Transverse colon (tissue), 4 donors: Measurements from ENCODE around the gene APOL5. TPM values are rescaled to one million over a fixed set of nuclear protein-coding genes. Genes with fewer than 3 reads are reported as not detected.
"Not testable (repeated sequence)": the region's sequence is repeated elsewhere in the genome, so short reads cannot be mapped to it uniquely, and the experiment has no call there.

Source experiments
- DNase-seq: peaks from one replicate; pipeline ENCODE4 v3.0.0-alpha.2; 2019
- H3K27ac ChIP-seq, 4 donors: fragments of 200-600 bp; sonication (generic); 2 replicates each; pipeline ENCODE4 v1.5.1; 2016 to 2018; ENCODE audit warnings: inconsistent platforms in 4 of 4
- H3K27me3 ChIP-seq: fragments of 200-600 bp; sonication (generic); 2 replicates; pipeline ENCODE4 v1.5.1; 2017; ENCODE audit warnings: inconsistent platforms
- H3K36me3 ChIP-seq, 4 donors: fragments of 200-600 bp; sonication (generic); 2 replicates each; pipeline ENCODE4 v1.5.1; 2017 to 2019; ENCODE audit warnings: inconsistent platforms in 4 of 4
- H3K4me1 ChIP-seq, 4 donors: fragments of 200-600 bp; sonication (generic); 2 replicates each; pipeline ENCODE4 v1.5.1; 2017 to 2020; ENCODE audit warnings: inconsistent platforms in 4 of 4
- H3K4me3 ChIP-seq, 4 donors: fragments of 200-600 bp; sonication (generic); 1 replicate in 1 of 4; 2 replicates in 3 of 4; pipeline versions ENCODE4 v1.5.1 to v1.6.1; 2017 to 2019; ENCODE audit warnings: inconsistent platforms in 4 of 4
- H3K9me3 ChIP-seq, 2 donors: fragments of 200-600 bp; sonication (generic); 2 replicates each; pipeline ENCODE4 v1.5.1; 2017 to 2019; ENCODE audit warnings: inconsistent platforms in 2 of 2
- EP300 ChIP-seq: sonication (generic); formaldehyde crosslinking; IDR thresholded peaks from one replicate; pipeline ENCODE4 v1.6.1; 2017; ENCODE audit warnings: antibody characterized with exemption, low read depth
- POLR2A ChIP-seq: fragments of 450-650 bp; IDR thresholded peaks from one replicate; pipeline ENCODE4 v1.6.1; 2016; ENCODE audit warnings: antibody characterized with exemption, mild to moderate bottlenecking, moderate library complexity
- POLR2AphosphoS5 ChIP-seq, 3 donors: sonication (generic); formaldehyde crosslinking; IDR thresholded peaks; one replicate each; pipeline ENCODE4 v1.6.1; 2016; ENCODE audit warnings: antibody characterized with exemption in 3 of 3
- WGBS, 2 donors: methylation state at CpG; one replicate each; pipeline ENCODE4 v1.1.5; 2018; ENCODE audit warnings: low coverage in 1 of 2; 5-methylcytosine and 5-hydroxymethylcytosine counted together
- in situ Hi-C, 4 donors: fragments of 200-750 bp; cut with MboI; loops; one replicate each; pipeline versions ENCODE4 v1.15.0 to v1.15.1; 2017; ENCODE audit warnings: low sequenced_read_pairs in 3 of 4, low pct_ligation_motif_present in 1 of 4, low pct_unique_long_range_greater_than_20kb in 1 of 4
- intact Hi-C: fragments of 100-400 bp; cut with DNase I; formaldehyde crosslinking; loops from one replicate; pipeline ENCODE4 v1.15.1; 2023; ENCODE audit warnings: low total_unique reads
- total RNA-seq, 4 donors: library from RNA; depleted of rRNA; stranded (reverse); fragments of >200 nt; gene quantifications; one replicate each; pipeline ENCODE4 v1.1.0, GENCODE V29; 2016
- TF ChIP-seq, protein P1 (sequence below), 5 experiments: fragments of 200-600 bp in 3 of 5; fragments of 450-650 bp in 2 of 5; sonication (generic) in 3 of 5; IDR thresholded peaks; 1 replicate in 2 of 5; 2 replicates in 3 of 5; pipeline ENCODE4 v1.5.1; 2016 to 2017; ENCODE audit warnings: antibody characterized with exemption in 5 of 5, inconsistent platforms in 3 of 5, mild to moderate bottlenecking in 2 of 5, moderate library complexity in 1 of 5

The APOL5 gene
- total RNA-seq, 4 donors from 2014 or later: not detected

DNA sequence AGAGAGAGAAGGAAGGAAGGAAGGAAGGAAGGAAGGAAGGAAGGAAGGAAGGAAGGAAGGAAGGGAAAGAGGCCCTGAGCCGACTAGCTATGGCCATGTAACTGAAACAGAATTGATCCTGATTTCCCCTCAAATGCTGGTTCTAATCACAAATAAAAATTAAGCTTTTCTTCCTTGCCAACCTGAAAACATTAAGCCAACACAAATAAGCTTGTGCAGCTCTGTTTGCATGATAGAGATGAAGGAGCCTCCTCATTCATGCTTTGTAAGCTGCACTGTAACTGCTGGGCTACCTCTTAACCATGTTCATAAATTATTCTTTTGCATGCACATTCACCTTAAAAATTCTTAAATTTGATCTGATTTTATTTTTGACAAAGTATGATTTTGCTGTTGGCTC, 27.7 kb upstream of the APOL5 start:
- Histone ChIP-seq H3K4me1 (no peaks in the 10 kb centered on the region), H3K27ac (no peak overlapping the region), H3K36me3 (no peaks in the 10 kb centered on the region), H3K4me3 (no peak overlapping the region), H3K27me3 (no peaks in the 10 kb centered on the region), H3K9me3 (no peaks in the 10 kb centered on the region)
- no peak for TF ChIP-seq POLR2A
- no peak for TF ChIP-seq POLR2AphosphoS5 (IDR thresholded peaks at IDR 0.05)
- intact Hi-C loops (no loop called here), in situ Hi-C loops (no loop called here)
- no peak for DNase-seq
- WGBS, 2 donors: 68 to 100% methylated on average over 1 of the region's 1 CpG

DNA sequence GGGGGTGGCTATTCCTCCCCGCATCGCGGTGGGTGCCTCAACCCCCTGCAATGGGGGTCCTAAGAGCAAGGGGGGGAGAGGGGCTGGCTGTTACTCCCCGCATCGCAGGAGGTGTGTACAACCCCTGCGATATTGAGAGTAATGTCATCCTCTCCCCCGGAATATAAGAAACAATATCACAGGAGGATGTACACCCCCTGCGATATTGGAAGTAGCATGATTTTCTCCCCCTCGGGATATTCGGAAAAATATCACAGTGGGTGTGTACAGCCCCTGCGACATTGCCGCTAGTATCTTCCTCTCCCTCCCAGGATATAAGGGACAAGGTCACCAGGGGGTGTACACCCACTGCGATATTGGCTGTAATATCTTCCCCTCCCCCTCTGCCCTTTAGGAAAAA, 22.5 kb upstream of the APOL5 start:
- DNase-seq: no peak
- in situ Hi-C loops: no loop called here
- Histone ChIP-seq H3K36me3 (no peaks in the 10 kb centered on the region), H3K4me1 (no peaks in the 10 kb centered on the region), H3K4me3 (no peak overlapping the region), H3K9me3 (no peaks in the 10 kb centered on the region), H3K27ac (no peak overlapping the region), H3K27me3 (no peaks in the 10 kb centered on the region)
- intact Hi-C loops: no loop called here
- TF ChIP-seq, protein P1, sequence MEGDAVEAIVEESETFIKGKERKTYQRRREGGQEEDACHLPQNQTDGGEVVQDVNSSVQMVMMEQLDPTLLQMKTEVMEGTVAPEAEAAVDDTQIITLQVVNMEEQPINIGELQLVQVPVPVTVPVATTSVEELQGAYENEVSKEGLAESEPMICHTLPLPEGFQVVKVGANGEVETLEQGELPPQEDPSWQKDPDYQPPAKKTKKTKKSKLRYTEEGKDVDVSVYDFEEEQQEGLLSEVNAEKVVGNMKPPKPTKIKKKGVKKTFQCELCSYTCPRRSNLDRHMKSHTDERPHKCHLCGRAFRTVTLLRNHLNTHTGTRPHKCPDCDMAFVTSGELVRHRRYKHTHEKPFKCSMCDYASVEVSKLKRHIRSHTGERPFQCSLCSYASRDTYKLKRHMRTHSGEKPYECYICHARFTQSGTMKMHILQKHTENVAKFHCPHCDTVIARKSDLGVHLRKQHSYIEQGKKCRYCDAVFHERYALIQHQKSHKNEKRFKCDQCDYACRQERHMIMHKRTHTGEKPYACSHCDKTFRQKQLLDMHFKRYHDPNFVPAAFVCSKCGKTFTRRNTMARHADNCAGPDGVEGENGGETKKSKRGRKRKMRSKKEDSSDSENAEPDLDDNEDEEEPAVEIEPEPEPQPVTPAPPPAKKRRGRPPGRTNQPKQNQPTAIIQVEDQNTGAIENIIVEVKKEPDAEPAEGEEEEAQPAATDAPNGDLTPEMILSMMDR (IDR thresholded peaks at IDR 0.05): no peak
- TF ChIP-seq POLR2AphosphoS5 (IDR thresholded peaks at IDR 0.05) (no peak), EP300 (no peak), POLR2A (no peak)
- WGBS, 2 donors: 87 to 100% methylated on average over 1 to 13 of the region's 13 CpGs

DNA sequence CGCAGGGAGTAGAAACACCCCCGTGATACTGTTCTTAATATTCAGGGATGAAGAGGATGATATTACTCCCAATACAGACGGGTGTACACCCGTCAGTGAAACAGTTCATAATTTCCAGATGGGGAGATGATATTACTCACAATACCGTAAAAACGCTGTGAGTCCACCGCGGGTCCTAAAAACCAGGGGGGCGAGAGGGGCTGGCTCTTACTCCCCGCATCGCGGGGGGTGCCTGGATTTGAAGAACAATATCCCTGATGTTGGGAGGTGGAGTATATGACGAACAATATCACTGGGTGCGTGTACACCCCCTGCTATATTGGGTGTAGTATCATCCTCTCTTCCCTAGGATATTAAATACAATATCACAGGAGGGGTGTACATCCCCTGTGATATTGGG, 20.5 kb upstream of the APOL5 start:
- Histone ChIP-seq H3K4me1 (no peaks in the 10 kb centered on the region), H3K27me3 (no peaks in the 10 kb centered on the region), H3K4me3 (no peak overlapping the region), H3K9me3 (no peaks in the 10 kb centered on the region), H3K36me3 (no peaks in the 10 kb centered on the region), H3K27ac (no peak overlapping the region)
- intact Hi-C loops: no loop called here
- TF ChIP-seq POLR2A (no peak), POLR2AphosphoS5 (IDR thresholded peaks at IDR 0.05) (no peak), EP300 (no peak)
- TF ChIP-seq, protein P1 (IDR thresholded peaks at IDR 0.05): no peak
- in situ Hi-C loops: no loop called here
- WGBS, 2 donors: 81 to 87% methylated on average over 6 to 14 of the region's 14 CpGs
- no peak for DNase-seq

DNA sequence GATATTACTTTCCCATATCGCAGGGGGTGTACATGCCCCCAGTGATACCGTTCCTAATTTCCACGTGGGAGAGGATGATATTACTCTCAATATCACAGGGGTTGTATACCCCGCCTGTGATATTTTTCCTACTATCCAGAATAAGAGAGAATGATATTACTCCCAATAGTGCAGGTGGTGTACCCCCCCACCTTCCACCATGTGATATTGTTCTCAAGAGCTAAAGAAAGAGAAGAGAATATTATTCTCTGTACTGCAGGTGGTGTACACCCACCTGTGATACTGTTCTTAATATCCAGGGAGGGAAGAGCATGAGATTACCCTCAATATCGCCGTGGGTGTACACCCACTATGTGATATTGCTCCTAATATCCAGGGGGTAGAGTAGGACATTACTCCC, 17.8 kb upstream of the APOL5 start:
- intact Hi-C loops, DNase-seq: not testable (repeated sequence)

DNA sequence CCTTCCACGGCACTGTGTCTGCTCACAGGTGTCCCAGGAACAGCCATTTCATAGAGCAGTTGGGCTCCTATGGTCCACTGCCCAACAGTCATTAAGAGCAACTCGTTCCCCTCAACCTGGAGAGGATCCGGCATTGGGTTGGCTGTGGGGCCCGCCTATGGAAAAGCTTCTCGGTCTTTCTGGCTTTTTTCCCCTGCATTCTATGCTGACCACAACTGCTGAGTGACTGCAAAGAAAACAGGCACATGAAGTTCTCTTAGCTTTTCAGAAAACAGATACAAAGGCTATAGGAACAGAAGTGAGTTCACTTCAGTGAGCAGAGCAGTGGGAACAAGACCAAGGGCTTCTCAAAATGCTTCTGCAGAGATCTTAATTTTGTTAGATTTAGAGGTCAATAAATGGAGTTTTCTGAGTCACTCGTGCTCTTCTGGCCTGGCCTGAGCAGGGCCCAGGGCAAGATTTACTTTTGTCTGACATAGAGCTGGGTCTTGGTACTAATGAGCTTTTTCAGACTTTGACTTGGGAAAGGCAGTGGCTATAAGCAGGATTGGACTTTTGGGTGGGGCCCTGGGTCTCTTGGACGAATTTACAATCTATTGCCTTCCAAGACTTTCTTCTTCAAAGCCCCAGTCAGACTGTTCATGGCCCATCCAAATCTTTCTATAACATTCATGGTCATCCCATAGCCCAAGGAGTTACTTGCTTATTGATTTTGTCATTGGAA, 13.6 kb upstream of the APOL5 start:
- no peak overlapping the region for H3K4me3 ChIP-seq
- no peaks in the 10 kb centered on the region for H3K9me3 ChIP-seq
- 14 to 74% methylated on average over 1 to 7 of the region's 7 CpGs for WGBS, 2 donors
- DNase-seq: no peak
- H3K36me3 ChIP-seq: no peaks in the 10 kb centered on the region
- peaks cover 0 to 17% (median 0%) of the 10 kb centered on the region in 4 donors for H3K4me1 ChIP-seq
- no peaks in the 10 kb centered on the region for H3K27me3 ChIP-seq
- in situ Hi-C loops (no loop called here), intact Hi-C loops (no loop called here)
- no peak overlapping the region for H3K27ac ChIP-seq
- TF ChIP-seq POLR2A (no peak), EP300 (no peak), POLR2AphosphoS5 (IDR thresholded peaks at IDR 0.05) (no peak)
- TF ChIP-seq, protein P1 (IDR thresholded peaks at IDR 0.05): no peak

More for the DNA sequence above, 17.8 kb upstream of the APOL5 start:
- H3K4me3 ChIP-seq, H3K27ac ChIP-seq, H3K9me3 ChIP-seq, H3K4me1 ChIP-seq, in situ Hi-C loops, H3K36me3 ChIP-seq, H3K27me3 ChIP-seq: not testable (repeated sequence)
- WGBS, 2 donors: 78 to 88% methylated on average over 4 to 6 of the region's 6 CpGs
